ENCODE results near the gene CLCN7. TPM values are rescaled to one million over a fixed set of nuclear protein-coding genes. Genes with fewer than 3 reads are reported as not detected.

CLCN7 gene
- polyA plus RNA-seq, 1 of the 3 experiments (the other 2 are of a cell fraction), result 44.3 TPM

DNA sequence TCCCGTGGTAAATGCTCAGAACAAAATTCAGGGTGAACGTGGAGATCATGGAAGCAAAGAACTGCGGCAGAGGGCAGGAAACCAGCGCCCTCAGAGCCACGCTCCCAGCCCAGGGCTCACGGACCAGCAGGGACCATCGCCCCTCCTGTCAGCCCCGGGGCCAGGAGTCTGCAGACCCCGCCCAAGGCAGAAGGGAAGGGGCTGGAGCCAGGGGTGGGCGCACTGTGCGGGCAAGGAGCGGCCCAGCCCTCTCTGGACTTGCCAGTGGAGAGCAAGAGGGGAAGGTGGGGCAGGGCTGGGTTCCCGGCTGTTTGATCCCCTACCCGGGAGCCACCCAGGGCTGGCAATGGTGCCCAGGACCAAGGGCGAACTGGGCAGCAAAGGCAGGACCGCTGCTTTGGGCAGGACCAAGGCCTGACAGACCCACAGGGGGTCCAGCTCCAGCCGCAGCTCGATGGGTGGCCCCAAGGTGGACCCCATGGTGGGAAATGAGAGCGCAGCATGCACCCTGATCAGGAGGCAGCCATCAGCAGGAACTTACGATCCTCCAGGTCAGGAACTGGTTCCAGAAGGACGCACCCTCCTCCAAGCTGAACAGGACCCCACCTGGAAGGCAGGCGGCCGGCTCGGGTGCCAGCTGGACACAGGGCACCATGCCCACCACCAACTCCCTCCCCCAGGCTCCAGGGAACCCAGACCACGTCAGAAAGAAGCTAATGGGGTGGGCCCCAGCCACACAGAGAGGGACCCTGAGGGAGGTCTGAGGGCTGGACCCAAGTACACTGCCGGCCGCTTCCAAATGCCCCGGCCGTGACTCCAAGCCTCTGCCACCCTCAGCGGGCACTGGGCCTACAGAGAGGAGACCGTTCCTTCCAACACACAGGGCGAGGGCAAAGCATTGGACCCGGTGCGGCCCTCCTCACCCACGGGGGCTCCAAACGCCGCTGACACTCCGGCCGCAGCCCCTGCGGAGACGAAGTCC, 19.3 kb downstream of the CLCN7 start:
- no peak for TF ChIP-seq FOSL2 (IDR thresholded peaks at IDR 0.05; ENCODE audit: borderline replicate concordance, low read depth)
- TF ChIP-seq, protein P1, sequence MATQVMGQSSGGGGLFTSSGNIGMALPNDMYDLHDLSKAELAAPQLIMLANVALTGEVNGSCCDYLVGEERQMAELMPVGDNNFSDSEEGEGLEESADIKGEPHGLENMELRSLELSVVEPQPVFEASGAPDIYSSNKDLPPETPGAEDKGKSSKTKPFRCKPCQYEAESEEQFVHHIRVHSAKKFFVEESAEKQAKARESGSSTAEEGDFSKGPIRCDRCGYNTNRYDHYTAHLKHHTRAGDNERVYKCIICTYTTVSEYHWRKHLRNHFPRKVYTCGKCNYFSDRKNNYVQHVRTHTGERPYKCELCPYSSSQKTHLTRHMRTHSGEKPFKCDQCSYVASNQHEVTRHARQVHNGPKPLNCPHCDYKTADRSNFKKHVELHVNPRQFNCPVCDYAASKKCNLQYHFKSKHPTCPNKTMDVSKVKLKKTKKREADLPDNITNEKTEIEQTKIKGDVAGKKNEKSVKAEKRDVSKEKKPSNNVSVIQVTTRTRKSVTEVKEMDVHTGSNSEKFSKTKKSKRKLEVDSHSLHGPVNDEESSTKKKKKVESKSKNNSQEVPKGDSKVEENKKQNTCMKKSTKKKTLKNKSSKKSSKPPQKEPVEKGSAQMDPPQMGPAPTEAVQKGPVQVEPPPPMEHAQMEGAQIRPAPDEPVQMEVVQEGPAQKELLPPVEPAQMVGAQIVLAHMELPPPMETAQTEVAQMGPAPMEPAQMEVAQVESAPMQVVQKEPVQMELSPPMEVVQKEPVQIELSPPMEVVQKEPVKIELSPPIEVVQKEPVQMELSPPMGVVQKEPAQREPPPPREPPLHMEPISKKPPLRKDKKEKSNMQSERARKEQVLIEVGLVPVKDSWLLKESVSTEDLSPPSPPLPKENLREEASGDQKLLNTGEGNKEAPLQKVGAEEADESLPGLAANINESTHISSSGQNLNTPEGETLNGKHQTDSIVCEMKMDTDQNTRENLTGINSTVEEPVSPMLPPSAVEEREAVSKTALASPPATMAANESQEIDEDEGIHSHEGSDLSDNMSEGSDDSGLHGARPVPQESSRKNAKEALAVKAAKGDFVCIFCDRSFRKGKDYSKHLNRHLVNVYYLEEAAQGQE (IDR thresholded peaks at IDR 0.05; ENCODE audit: low read depth, low read length), result no peak
- Histone ChIP-seq H4K20me1 (ENCODE audit: insufficient read depth) (no peaks in the 10 kb centered on the region), H3K9me3 (no peaks in the 10 kb centered on the region), H2AFZ (ENCODE audit: low read depth) (no peak overlapping the region), H3K27me3 (ENCODE audit: insufficient read depth) (no peaks in the 10 kb centered on the region), H3K79me2 (ENCODE audit: insufficient read depth) (no peaks in the 10 kb centered on the region), H3K4me3 (ENCODE audit: low read depth in 2 of 2, low read length in 1 of 2) (no peak overlapping the region), H3K4me1 (ENCODE audit: control insufficient read depth in 1 of 2, insufficient read depth in 2 of 2, low read depth in 1 of 2, low read length in 1 of 2) (no peaks in the 10 kb centered on the region), H3K9ac (no peak overlapping the region), H3F3A (replicated peaks; ENCODE audit: insufficient read depth) (no peaks in the 10 kb centered on the region), H3K9me2 (no peaks in the 10 kb centered on the region), H3K36me3 (replicated peaks in 1 of 2; ENCODE audit: control insufficient read depth in 1 of 2, insufficient read depth in 2 of 2, low read length in 1 of 2) (peaks cover 0 to 43% of the 10 kb centered on the region in 2 experiments), H3K4me2 (no peak overlapping the region), H3K27ac (ENCODE audit: low read depth in 2 of 2, low read length in 1 of 2) (no peak overlapping the region)
- ChIA-PET CTCF (no interaction called here), POLR2A (no interaction called here)
- WGBS (ENCODE audit: low lambda C conversion rate), result 96% methylated on average over 18 of the region's 41 CpGs
- DNase-seq, result no peak

DNA sequence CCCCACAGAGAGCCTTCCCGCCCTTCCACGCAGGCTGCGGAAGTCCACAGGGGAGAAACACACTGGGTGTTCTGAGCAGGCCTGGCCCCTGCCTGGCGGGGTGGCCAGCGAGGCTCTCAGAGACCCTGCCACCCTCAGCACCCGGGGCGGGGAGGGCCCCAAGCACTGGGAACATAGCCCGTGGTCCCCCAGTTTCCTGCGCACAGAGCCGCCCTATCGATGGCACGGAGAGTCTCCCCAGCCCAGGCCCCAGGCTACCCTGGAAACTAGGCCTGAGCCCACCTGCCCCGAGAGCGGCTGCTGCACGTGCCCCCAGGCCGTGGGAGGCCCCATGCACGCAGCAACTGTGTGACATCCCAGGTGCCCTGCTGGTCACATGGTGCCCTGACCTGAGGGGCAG, 20.3 kb downstream of the CLCN7 start:
- H3K36me3 ChIP-seq (replicated peaks in 1 of 2; ENCODE audit: control insufficient read depth in 1 of 2, insufficient read depth in 2 of 2, low read length in 1 of 2), result peaks cover 0 to 39% of the 10 kb centered on the region in 2 experiments
- DNase-seq, result no peak
- 100% methylated on average over 3 of the region's 17 CpGs for whole genome bisulfite sequencing (ENCODE audit: low lambda C conversion rate)
- H3K9ac ChIP-seq, result no peak overlapping the region
- ChIA-PET POLR2A (no interaction called here), CTCF (no interaction called here)
- H3K4me3 ChIP-seq (ENCODE audit: low read depth in 2 of 2, low read length in 1 of 2), result no peak overlapping the region
- no peaks in the 10 kb centered on the region for H3F3A ChIP-seq (replicated peaks; ENCODE audit: insufficient read depth)
- H3K9me3 ChIP-seq, result no peaks in the 10 kb centered on the region
- H4K20me1 ChIP-seq (ENCODE audit: insufficient read depth), result no peaks in the 10 kb centered on the region
- no peaks in the 10 kb centered on the region for H3K9me2 ChIP-seq
- H3K4me2 ChIP-seq, result no peak overlapping the region
- no peak overlapping the region for H3K27ac ChIP-seq (ENCODE audit: low read depth in 2 of 2, low read length in 1 of 2)
- H3K79me2 ChIP-seq (ENCODE audit: insufficient read depth), result no peaks in the 10 kb centered on the region
- no peaks in the 10 kb centered on the region for H3K27me3 ChIP-seq (ENCODE audit: insufficient read depth)
- no peaks in the 10 kb centered on the region for H3K4me1 ChIP-seq (ENCODE audit: control insufficient read depth in 1 of 2, insufficient read depth in 2 of 2, low read depth in 1 of 2, low read length in 1 of 2)
- H2AFZ ChIP-seq (ENCODE audit: low read depth), result no peak overlapping the region
- TF ChIP-seq, protein P2, sequence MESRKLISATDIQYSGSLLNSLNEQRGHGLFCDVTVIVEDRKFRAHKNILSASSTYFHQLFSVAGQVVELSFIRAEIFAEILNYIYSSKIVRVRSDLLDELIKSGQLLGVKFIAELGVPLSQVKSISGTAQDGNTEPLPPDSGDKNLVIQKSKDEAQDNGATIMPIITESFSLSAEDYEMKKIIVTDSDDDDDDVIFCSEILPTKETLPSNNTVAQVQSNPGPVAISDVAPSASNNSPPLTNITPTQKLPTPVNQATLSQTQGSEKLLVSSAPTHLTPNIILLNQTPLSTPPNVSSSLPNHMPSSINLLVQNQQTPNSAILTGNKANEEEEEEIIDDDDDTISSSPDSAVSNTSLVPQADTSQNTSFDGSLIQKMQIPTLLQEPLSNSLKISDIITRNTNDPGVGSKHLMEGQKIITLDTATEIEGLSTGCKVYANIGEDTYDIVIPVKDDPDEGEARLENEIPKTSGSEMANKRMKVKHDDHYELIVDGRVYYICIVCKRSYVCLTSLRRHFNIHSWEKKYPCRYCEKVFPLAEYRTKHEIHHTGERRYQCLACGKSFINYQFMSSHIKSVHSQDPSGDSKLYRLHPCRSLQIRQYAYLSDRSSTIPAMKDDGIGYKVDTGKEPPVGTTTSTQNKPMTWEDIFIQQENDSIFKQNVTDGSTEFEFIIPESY (IDR thresholded peaks at IDR 0.05; ENCODE audit: borderline replicate concordance, low read depth), result no peak
- TF ChIP-seq NRF1 (IDR thresholded peaks at IDR 0.05; ENCODE audit: low read depth, low read length) (no peak), EZH2phosphoT487 (IDR thresholded peaks at IDR 0.05; ENCODE audit: borderline replicate concordance, low read depth) (no peak), RFX5 (IDR thresholded peaks at IDR 0.05; ENCODE audit: low read length) (no peak), RXRA (IDR thresholded peaks at IDR 0.05; ENCODE audit: borderline replicate concordance, low read depth) (no peak), TCF12 (IDR thresholded peaks at IDR 0.05) (no peak), GATA2 (CRISPR knock-in tag; IDR thresholded peaks at IDR 0.05) (no peak), FOXJ3 (CRISPR knock-in tag; IDR thresholded peaks at IDR 0.05) (no peak), POLR2AphosphoS5 (IDR thresholded peaks at IDR 0.05; ENCODE audit: low read depth, low read length) (no peak), YY1 (IDR thresholded peaks at IDR 0.05; ENCODE audit: low read depth) (no peak)
- TF ChIP-seq, protein P1 (IDR thresholded peaks at IDR 0.05; ENCODE audit: low read depth, low read length), result no peak
- TF ChIP-seq, protein P3, sequence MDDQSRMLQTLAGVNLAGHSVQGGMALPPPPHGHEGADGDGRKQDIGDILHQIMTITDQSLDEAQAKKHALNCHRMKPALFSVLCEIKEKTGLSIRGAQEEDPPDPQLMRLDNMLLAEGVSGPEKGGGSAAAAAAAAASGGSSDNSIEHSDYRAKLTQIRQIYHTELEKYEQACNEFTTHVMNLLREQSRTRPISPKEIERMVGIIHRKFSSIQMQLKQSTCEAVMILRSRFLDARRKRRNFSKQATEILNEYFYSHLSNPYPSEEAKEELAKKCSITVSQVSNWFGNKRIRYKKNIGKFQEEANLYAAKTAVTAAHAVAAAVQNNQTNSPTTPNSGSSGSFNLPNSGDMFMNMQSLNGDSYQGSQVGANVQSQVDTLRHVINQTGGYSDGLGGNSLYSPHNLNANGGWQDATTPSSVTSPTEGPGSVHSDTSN (IDR thresholded peaks at IDR 0.05), result no peak
- TF ChIP-seq, protein P4, sequence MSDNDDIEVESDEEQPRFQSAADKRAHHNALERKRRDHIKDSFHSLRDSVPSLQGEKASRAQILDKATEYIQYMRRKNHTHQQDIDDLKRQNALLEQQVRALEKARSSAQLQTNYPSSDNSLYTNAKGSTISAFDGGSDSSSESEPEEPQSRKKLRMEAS (IDR thresholded peaks at IDR 0.05; ENCODE audit: low read depth), result no peak

Data from SK-N-SH (cell line).